HCT116 (cell line): ENCODE data around the gene CCNJL. TPM values are rescaled to one million over a fixed set of nuclear protein-coding genes. Genes with fewer than 3 reads are reported as not detected.

Experiments used
- ATAC-seq: fragments of 200-7000 bp; cut with Tn5 transposase; 2 replicates; pipeline ENCODE4 v1.9.1; 2020; ENCODE audit warnings: mild to moderate bottlenecking, moderate library complexity
- BruUV-seq: library from RNA; stranded (reverse); fragments of 400-500 nt; replicated peaks from 2 replicates; lab custom pipeline; 2021; lab: Mats Ljungman, UMichigan
- CTCF ChIA-PET: fragments of 300-600 bp; sonication (Branson Sonifier 250); formaldehyde crosslinking; loops from one replicate; lab custom pipeline; 2021; ENCODE audit warnings: antibody characterized with exemption; lab: Charles Lee
- POLR2A ChIA-PET: fragments of 300-600, 350-600 bp; sonication (Branson Sonifier 250); formaldehyde crosslinking; loops from one replicate; lab custom pipeline; 2021; ENCODE audit warnings: antibody characterized with exemption; lab: Charles Lee
- RAD21 ChIA-PET, 2 experiments: fragments of 300-600 bp; sonication (Branson Sonifier 250); formaldehyde crosslinking; loops; one replicate each; lab custom pipeline; 2023; ENCODE audit warnings: low total read pairs in 2 of 2; ENCODE audit not compliant: uncharacterized antibody in 2 of 2, unreplicated experiment in 2 of 2, low non-redundant PET in 1 of 2; lab: Charles Lee
- DNase-seq: peaks from one replicate; pipeline ENCODE4 v3.0.0-alpha.2; 2010; ENCODE audit warnings: low read depth, low spot score
- H2AFZ ChIP-seq: fragments of 200-600 bp; shearing (Covaris generic), sonication (generic); 2 replicates; pipeline ENCODE4 v1.6.1; 2017; ENCODE audit warnings: low read depth, mixed run types, mixed read lengths, antibody characterized with exemption, low read length; ENCODE audit not compliant: poor library complexity, severe bottlenecking
- H3K27ac ChIP-seq: 2 replicates; pipeline ENCODE4 v1.5.1; 2012; ENCODE audit warnings: low read depth, low read length
- H3K27me3 ChIP-seq: fragments of 200-600 bp; sonication (generic); 2 replicates; pipeline ENCODE4 v1.6.1; 2016; ENCODE audit warnings: mixed run types, low read length, mixed read lengths; ENCODE audit not compliant: insufficient read depth
- H3K36me3 ChIP-seq, 2 experiments: fragments of 200-500 bp in 1 of 2; fragments of 200-600 bp in 1 of 2; sonication (Bioruptor generic) in 1 of 2; sonication (generic) in 1 of 2; 2 replicates each; pipeline versions ENCODE4 v1.5.1 to v1.6.1; 2014 to 2016; ENCODE audit warnings: low read length in 2 of 2, inconsistent platforms in 1 of 2, mixed read lengths in 1 of 2, mixed run types in 1 of 2; ENCODE audit not compliant: insufficient read depth in 2 of 2, control insufficient read depth in 1 of 2
- H3K4me1 ChIP-seq, 2 experiments: fragments of 200-600 bp in 1 of 2; sonication (generic) in 1 of 2; 2 replicates each; pipeline versions ENCODE4 v1.5.1 to v1.6.1; 2012 to 2017; ENCODE audit warnings: low read length in 2 of 2, inconsistent platforms in 1 of 2, mild to moderate bottlenecking in 1 of 2, mixed read lengths in 1 of 2, mixed run types in 1 of 2, moderate library complexity in 1 of 2; ENCODE audit not compliant: insufficient read depth in 2 of 2, control insufficient read depth in 1 of 2
- H3K4me2 ChIP-seq: fragments of 200-600 bp; sonication (generic); 2 replicates; pipeline ENCODE4 v1.6.1; 2017; ENCODE audit warnings: mixed run types, low read length, mixed read lengths
- H3K4me3 ChIP-seq, 2 experiments: fragments of 200-600 bp in 1 of 2; sonication (generic) in 1 of 2; replicated peaks in 1 of 2; 2 replicates each; pipeline ENCODE4 v1.5.1; 2011 to 2016; ENCODE audit warnings: low read length in 2 of 2, control low read depth in 1 of 2, low read depth in 1 of 2, mild to moderate bottlenecking in 1 of 2, mixed read lengths in 1 of 2, mixed run types in 1 of 2
- H3K79me2 ChIP-seq: fragments of 200-600 bp; sonication (generic); 2 replicates; pipeline ENCODE4 v1.6.1; 2017; ENCODE audit warnings: mild to moderate bottlenecking, mixed run types, low read length, moderate library complexity, mixed read lengths; ENCODE audit not compliant: insufficient read depth
- H3K9ac ChIP-seq: fragments of 200-600 bp; sonication (generic); 2 replicates; pipeline ENCODE4 v1.6.1; 2016; ENCODE audit warnings: low read length, mixed read lengths
- H3K9me2 ChIP-seq: fragments of 200-600 bp; sonication (generic), shearing (Covaris generic); 2 replicates; pipeline ENCODE4 v1.6.1; 2017; ENCODE audit warnings: mixed run types, mild to moderate bottlenecking, moderate library complexity; ENCODE audit not compliant: insufficient read depth
- H3K9me3 ChIP-seq, 2 experiments: fragments of 200-500 bp in 1 of 2; fragments of 200-600 bp in 1 of 2; sonication (Bioruptor generic) in 1 of 2; sonication (generic) in 1 of 2; 2 replicates each; pipeline ENCODE4 v1.6.1; 2014 to 2017; ENCODE audit warnings: low read length in 2 of 2, mixed read lengths in 2 of 2, inconsistent platforms in 1 of 2, low read depth in 1 of 2, mild to moderate bottlenecking in 1 of 2, mixed run types in 1 of 2, moderate library complexity in 1 of 2; ENCODE audit not compliant: control insufficient read depth in 1 of 2, insufficient read depth in 1 of 2
- H4K20me1 ChIP-seq: fragments of 200-600 bp; sonication (generic), shearing (Covaris generic); 2 replicates; pipeline ENCODE4 v1.6.1; 2017; ENCODE audit warnings: mixed run types, mild to moderate bottlenecking, moderate library complexity; ENCODE audit not compliant: insufficient read depth
- CEBPB ChIP-seq: IDR thresholded peaks from 2 replicates; pipeline ENCODE4 v1.6.1; 2012; ENCODE audit warnings: low read depth
- ELF1 ChIP-seq: IDR thresholded peaks from 2 replicates; pipeline ENCODE4 v1.6.1; 2012; ENCODE audit warnings: low read depth, borderline replicate concordance
- JUND ChIP-seq: IDR thresholded peaks from 2 replicates; pipeline ENCODE4 v1.6.1; 2012
- POLR2A ChIP-seq: IDR thresholded peaks from 2 replicates; pipeline ENCODE4 v1.7.0; 2011; ENCODE audit warnings: borderline replicate concordance; ENCODE audit not compliant: insufficient read depth, insufficient read length; ENCODE audit errors: extremely low read depth
- SIN3A ChIP-seq: IDR thresholded peaks from 2 replicates; pipeline ENCODE4 v1.6.1; 2012; ENCODE audit warnings: low read depth
- ZNF274 ChIP-seq: fragments of 200-500 bp; sonication (Bioruptor generic); IDR thresholded peaks from 2 replicates; pipeline ENCODE4 v1.6.1; 2014; ENCODE audit warnings: mild to moderate bottlenecking, low read depth, low read length, inconsistent platforms
- intact Hi-C: fragments of 100-400 bp; cut with micrococcal nuclease; formaldehyde crosslinking; loops from 2 replicates; pipeline ENCODE4 v1.10.0; 2022
- total RNA-seq: library from RNA; stranded (reverse); gene quantifications from one replicate; pipeline ENCODE4 v1.2.1, GENCODE V29; 2021; ENCODE audit not compliant: unreplicated experiment

Gene CCNJL
- total RNA-seq, 1 experiment from 2014 or later, result 2.9 TPM

- RAD21 ChIA-PET, result no interaction called here
- Histone ChIP-seq H3K4me1 (no peaks in the 10 kb centered on the region), H3K9me2 (no peaks in the 10 kb centered on the region), H3K27ac (no peak overlapping the region), H3K4me3 (no peak overlapping the region), H3K9me3 (no peaks in the 10 kb centered on the region), H3K27me3 (no peaks in the 10 kb centered on the region), H4K20me1 (no peaks in the 10 kb centered on the region), H3K4me2 (no peak overlapping the region), H3K9ac (no peak overlapping the region), H3K36me3 (no peaks in the 10 kb centered on the region)
- ATAC-seq (no peak), DNase-seq (no peak)
- intact Hi-C loops, result no loop called here
- TF ChIP-seq CEBPB (no peak), ZNF274 (no peak), ELF1 (no peak)
- TF ChIP-seq, all 23 proteins: peak for 0
- Histone ChIP-seq H2AFZ (no peak overlapping the region), H3K79me2 (no peaks in the 10 kb centered on the region)
- no TSS peak for BruUV-seq
- ChIA-PET CTCF (no interaction called here), POLR2A (interaction anchor here (0.9 kb wide), 1 partner anchor 11 kb away, joined by 5 read pairs; no protein-coding TSS in a partner anchor)
Measured at GRCh38 chr5:160221082-160221481, 91.3 kb downstream of the CCNJL start.

- BruUV-seq, result no TSS peak
- ChIA-PET POLR2A (no interaction called here), CTCF (interaction anchor here (1.0 kb wide), 1 partner anchor 126 kb away, joined by 3 read pairs; no protein-coding TSS in a partner anchor), RAD21 (no interaction called here)
- no peak overlapping the region for H3K4me3 ChIP-seq
- ATAC-seq (no peak), DNase-seq (no peak)
- no peaks in the 10 kb centered on the region for H4K20me1 ChIP-seq
- no peak overlapping the region for H3K27ac ChIP-seq
- H3K4me2 ChIP-seq, result no peak overlapping the region
- no peak overlapping the region for H2AFZ ChIP-seq
- H3K9ac ChIP-seq, result no peak overlapping the region
- H3K4me1 ChIP-seq, result no peaks in the 10 kb centered on the region
- H3K79me2 ChIP-seq, result no peaks in the 10 kb centered on the region
- H3K36me3 ChIP-seq, result no peaks in the 10 kb centered on the region
- intact Hi-C loops, result no loop called here
- H3K27me3 ChIP-seq, result no peaks in the 10 kb centered on the region
- TF ChIP-seq JUND (no peak), ELF1 (no peak), POLR2A (no peak), SIN3A (no peak)
- H3K9me2 ChIP-seq, result no peaks in the 10 kb centered on the region
- H3K9me3 ChIP-seq, result no peaks in the 10 kb centered on the region
Measured at GRCh38 chr5:160219356-160219755, 93.0 kb downstream of the CCNJL start.
